H1 (cell line): ENCODE results near the gene CCNG1. TPM values are rescaled to one million over a fixed set of nuclear protein-coding genes. Genes with fewer than 3 reads are reported as not detected.

Experiments used
- GTF2F1 ChIP-seq: IDR thresholded peaks from 2 replicates; pipeline ENCODE4 v1.6.1; 2012; ENCODE audit warnings: low read depth, low read length, improper control_type of control experiment, borderline replicate concordance
- SIN3A ChIP-seq, 2 experiments: IDR thresholded peaks in 1 of 2; conservative IDR thresholded peaks in 1 of 2; 2 replicates each; pipeline ENCODE4 v1.6.1; 2011 to 2012; ENCODE audit warnings: low read length in 2 of 2, improper control_type of control experiment in 1 of 2, low read depth in 1 of 2, mild to moderate bottlenecking in 1 of 2
- SIX5 ChIP-seq: IDR thresholded peaks from 2 replicates; pipeline ENCODE4 v1.6.1; 2011; ENCODE audit warnings: mild to moderate bottlenecking, low read depth, low read length
- SP2 ChIP-seq: IDR thresholded peaks from 2 replicates; pipeline ENCODE4 v1.6.1; 2012; ENCODE audit warnings: mild to moderate bottlenecking, low read length, inconsistent platforms
- SRF ChIP-seq: IDR thresholded peaks from 2 replicates; pipeline ENCODE4 v1.6.1; 2011; ENCODE audit warnings: mild to moderate bottlenecking, low read depth, low read length, moderate library complexity
- polyA plus RNA-seq, 7 experiments: library from polyadenylated mRNA; depleted of rRNA in 3 of 7; stranded (reverse) in 5 of 7; unstranded in 2 of 7; fragments of >200 nt in 5 of 7; fragments of 200-250 nt in 2 of 7; gene quantifications; 1 replicate in 5 of 7; 2 replicates in 1 of 7; 4 replicates in 1 of 7; pipeline versions ENCODE4 v1.2.1 to v1.2.3, GENCODE V29; 2011 to 2013; ENCODE audit warnings: missing spikeins in 2 of 7, mixed read lengths in 2 of 7
- total RNA-seq: library from RNA; stranded (reverse); fragmentation: NEBNext Ultra II Directional; extraction: Animal tissue kit (Norgen Biotek cat#: 25700); gene quantifications from 2 replicates; pipeline ENCODE4 v1.2.1, GENCODE V29; 2021

The CCNG1 gene
- total and polyA plus RNA-seq, 2 of the 8 experiments (the other 6 are each of a cell fraction or from before 2014, with no cell fraction given), result 165 to 369 TPM

GRCh38 chr5:163402007-163402406 is 35.4 kb upstream of the CCNG1 start (continued):
- TF ChIP-seq SIN3A (conservative IDR thresholded peaks at IDR 0.05 in 1 of 2, IDR thresholded peaks at IDR 0.05 in 1 of 2; ENCODE audit: low read depth in 1 of 2, low read length in 2 of 2) (no peak), SRF (no peak), SP2 (no peak), SIX5 (no peak), GTF2F1 (no peak)
- TF ChIP-seq, all 59 proteins: peak for 0
